Ishikawa (cell line): ENCODE measurements around the gene SACM1L.
A peak's percentile ranks its signal among the peaks of the same experiment; 100 is the strongest.

ENCODE experiments used
- CEBPB ChIP-seq: IDR thresholded peaks from 2 replicates; pipeline ENCODE4 v1.6.1; 2012
- CREB1 ChIP-seq: IDR thresholded peaks from 2 replicates; pipeline ENCODE4 v1.6.1; 2012; ENCODE audit warnings: low read depth
- EGR1 ChIP-seq: IDR thresholded peaks from 2 replicates; pipeline ENCODE4 v1.6.1; 2012
- EP300 ChIP-seq: IDR thresholded peaks from 2 replicates; pipeline ENCODE4 v1.6.1; 2012; ENCODE audit warnings: borderline replicate concordance
- FOXM1 ChIP-seq: IDR thresholded peaks from 2 replicates; pipeline ENCODE4 v1.6.1; 2012; ENCODE audit warnings: low read depth, borderline replicate concordance
- NFIC ChIP-seq: IDR thresholded peaks from 2 replicates; pipeline ENCODE4 v1.6.1; 2012
- RAD21 ChIP-seq: IDR thresholded peaks from 2 replicates; pipeline ENCODE4 v1.6.1; 2012; ENCODE audit warnings: low read depth
- REST ChIP-seq: IDR thresholded peaks from 2 replicates; pipeline ENCODE4 v1.6.1; 2012; ENCODE audit warnings: low read depth, mild to moderate bottlenecking
- TAF1 ChIP-seq: IDR thresholded peaks from 2 replicates; pipeline ENCODE4 v1.6.1; 2012; ENCODE audit warnings: low read depth, mild to moderate bottlenecking
- TCF12 ChIP-seq: IDR thresholded peaks from 2 replicates; pipeline ENCODE4 v1.6.1; 2012; ENCODE audit warnings: low read depth
- TEAD4 ChIP-seq: IDR thresholded peaks from 2 replicates; pipeline ENCODE4 v1.6.1; 2012
- YY1 ChIP-seq: IDR thresholded peaks from 2 replicates; pipeline ENCODE4 v1.6.1; 2012; ENCODE audit warnings: low read depth
- ZBTB7A ChIP-seq: IDR thresholded peaks from 2 replicates; pipeline ENCODE4 v1.6.1; 2012; ENCODE audit warnings: low read depth
- TF ChIP-seq, protein P1 (sequence below): IDR thresholded peaks from 2 replicates; pipeline ENCODE4 v1.6.1; 2012

The SACM1L gene

GRCh38 chr3:45792516-45793172 is 103.4 kb downstream of the SACM1L start:
- TF ChIP-seq TAF1 (no peak), TEAD4 (no peak), REST (no peak), ZBTB7A (no peak), EP300 (no peak), FOXM1 (no peak)

DNA sequence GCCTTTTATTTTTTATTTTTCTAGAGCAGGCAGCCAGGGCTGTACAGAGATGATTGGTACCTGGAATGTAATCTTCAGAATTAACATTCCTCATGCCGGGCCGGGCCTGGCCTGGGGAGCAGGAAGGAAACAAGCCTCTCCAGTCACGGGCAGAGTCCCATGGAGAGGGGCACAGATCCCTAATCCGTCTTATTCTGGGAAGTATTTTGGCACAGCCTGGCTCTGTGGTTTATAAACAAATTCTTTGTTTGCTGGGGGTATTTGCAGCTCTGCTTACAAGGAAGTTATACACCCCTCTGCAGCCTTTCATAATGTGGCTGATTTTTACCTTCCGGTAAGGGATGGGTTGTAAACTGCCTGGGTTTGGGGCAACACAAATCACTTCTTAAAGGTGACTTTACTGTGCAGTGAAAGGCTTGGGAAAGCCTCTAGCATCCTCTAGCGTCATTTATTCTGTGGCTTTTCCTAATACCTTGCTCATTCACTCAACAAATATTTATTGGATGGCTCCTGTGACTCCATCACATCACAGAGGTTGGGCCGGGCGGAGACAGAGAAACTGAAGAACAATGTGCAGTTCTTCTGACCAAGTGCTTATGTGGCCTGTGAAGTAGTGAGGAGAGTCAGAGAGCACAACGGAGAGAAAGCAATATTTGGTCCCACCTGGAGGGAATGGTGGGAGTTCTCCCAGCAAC is 104.4 kb downstream of the SACM1L start:
- TF ChIP-seq FOXM1, result no peak
- TF ChIP-seq, protein P1, sequence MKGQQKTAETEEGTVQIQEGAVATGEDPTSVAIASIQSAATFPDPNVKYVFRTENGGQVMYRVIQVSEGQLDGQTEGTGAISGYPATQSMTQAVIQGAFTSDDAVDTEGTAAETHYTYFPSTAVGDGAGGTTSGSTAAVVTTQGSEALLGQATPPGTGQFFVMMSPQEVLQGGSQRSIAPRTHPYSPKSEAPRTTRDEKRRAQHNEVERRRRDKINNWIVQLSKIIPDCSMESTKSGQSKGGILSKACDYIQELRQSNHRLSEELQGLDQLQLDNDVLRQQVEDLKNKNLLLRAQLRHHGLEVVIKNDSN, result no peak
- TF ChIP-seq RAD21, result peak; percentile 61
- no peak for TF ChIP-seq ZBTB7A
- TF ChIP-seq EP300, result no peak
- no peak for TF ChIP-seq TEAD4
- no peak for TF ChIP-seq EGR1
- no peak for TF ChIP-seq CEBPB
- no peak for TF ChIP-seq REST

DNA sequence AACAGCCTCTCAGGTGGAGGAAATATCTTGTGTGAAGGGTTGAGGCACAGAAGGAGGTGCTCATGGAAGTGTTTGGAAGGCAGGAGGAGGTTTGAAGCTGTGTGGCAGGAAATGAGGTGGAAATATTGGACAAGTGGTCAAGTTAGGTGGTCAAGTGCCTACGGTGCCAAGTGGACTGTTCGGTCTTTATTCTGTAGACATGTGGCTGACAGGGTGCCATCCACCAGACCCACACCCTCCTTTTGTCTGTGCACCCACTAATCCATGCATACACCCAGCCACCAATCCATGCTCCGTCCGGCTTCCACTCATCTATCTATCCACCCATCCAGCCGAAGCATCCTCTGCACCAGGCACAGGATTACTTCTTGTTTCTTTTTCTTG is 105.0 kb downstream of the SACM1L start:
- TF ChIP-seq REST, result no peak
- no peak for TF ChIP-seq CREB1
- no peak for TF ChIP-seq EP300
- no peak for TF ChIP-seq YY1
- no peak for TF ChIP-seq NFIC
- no peak for TF ChIP-seq FOXM1

- TF ChIP-seq TAF1 (no peak), ZBTB7A (no peak), NFIC (no peak), RAD21 (no peak), TCF12 (no peak)
- TF ChIP-seq, protein P1, result no peak
Observed at GRCh38 chr3:45794660-45795059, 105.5 kb downstream of the SACM1L start.
